Pancreas (tissue), 10 donors: ENCODE results near the gene DPH5. TPM values are rescaled to one million over a fixed set of nuclear protein-coding genes. Genes with fewer than 3 reads are reported as not detected.

Source experiments
- ATAC-seq, 4 donors: fragments of 200-7000 bp; cut with Tn5 transposase; one replicate each; pipeline versions ENCODE4 v1.8.0 to v1.9.1; 2020; ENCODE audit warnings: mild to moderate bottlenecking in 4 of 4, moderate library complexity in 4 of 4
- DNase-seq, 6 donors: peaks; one replicate each; pipeline ENCODE4 v3.0.0-alpha.2; 2020
- FAIRE-seq: peaks from 2 replicates; lab custom pipeline; 2012; peaks lifted over from hg19 to GRCh38; lab: Jason Lieb, UNC
- H3K27ac ChIP-seq, 4 donors: fragments of 200-600 bp; sonication (generic); 1 replicate in 3 of 4; 2 replicates in 1 of 4; pipeline versions ENCODE4 v1.5.0 to v1.8.0; 2020
- H3K27me3 ChIP-seq, 4 donors: fragments of 200-600 bp; one replicate each; pipeline ENCODE4 v1.8.0; 2021
- H3K36me3 ChIP-seq, 3 donors: fragments of 200-600 bp; sonication (generic) in 1 of 3; one replicate each; pipeline versions ENCODE4 v1.5.0 to v1.8.0; 2020 to 2021
- H3K4me1 ChIP-seq, 3 donors: fragments of 200-600 bp; one replicate each; pipeline ENCODE4 v1.8.0; 2021
- H3K4me3 ChIP-seq, 4 donors: fragments of 200-600 bp; sonication (generic) in 2 of 4; one replicate each; pipeline versions ENCODE4 v1.5.0 to v1.8.0; 2020 to 2021
- H3K9me3 ChIP-seq, 4 donors: fragments of 200-600 bp; one replicate each; pipeline ENCODE4 v1.8.0; 2021
- CTCF ChIP-seq, 4 donors: fragments of 200-600 bp; sonication (generic) in 3 of 4; IDR thresholded peaks; one replicate each; pipeline versions ENCODE4 v1.5.0 to v1.8.0; 2021; ENCODE audit warnings: antibody characterized with exemption in 4 of 4
- WGBS, 2 donors: extraction: QIAGEN DNeasy Blood & Tissue Kit; methylation state at CpG; one replicate each; pipeline ENCODE4 v1.1.7; 2013; 5-methylcytosine and 5-hydroxymethylcytosine counted together
- intact Hi-C, 3 donors: fragments of 100-400 bp; cut with DNase I; formaldehyde crosslinking; loops; one replicate each; pipeline versions ENCODE4 v1.11.1 to v1.14.2; 2022
- polyA plus RNA-seq, 2 donors: library from polyadenylated mRNA; stranded (reverse); fragments of 200-250 nt; gene quantifications; one replicate each; pipeline ENCODE4 v1.2.3, GENCODE V29; 2013
- total RNA-seq, 6 donors: library from RNA; stranded (reverse); fragmentation: NEBNext Ultra II Directional in 4 of 6; extraction: Animal tissue kit (Norgen Biotek cat#: 25700) in 4 of 6; gene quantifications; one replicate each; pipeline versions ENCODE4 v1.2.1 to v1.2.4, GENCODE V29; 2021 to 2023
- donor health status: healthy with polysubstance abuse.
- donor health status: DM: no; HTN: no; CAD: no; lungs with moderate emphysema.
- donor health status: DM: no; HTN: no; CAD: no.
- donor health status: control.
- donor health status: control.
- donor health status: Bipolar disorder and iron deficiency.
- donor health status: DM: yes; HTN: yes; CAD: no.
- donor health status: DM: no; HTN: no; CAD: no.
- donor health status: DM: no; HTN: no; CAD: no.
- donor health status: DM: yes; HTN: yes; CAD: no.

Gene DPH5
- total and polyA plus RNA-seq, 8 donors: 17.5 to 29.5 (median 24.4) TPM

GRCh38 chr1:101000131-101000873, 25.3 kb downstream of the DPH5 start:
- peaks cover 0 to 15% (median 0%) of the 10 kb centered on the region in 3 donors for H3K4me1 ChIP-seq
- DNase-seq (no peak), ATAC-seq (no peak), FAIRE-seq (no peak)
- no peaks in the 10 kb centered on the region for H3K27me3 ChIP-seq
- no peak for TF ChIP-seq CTCF (IDR thresholded peaks at IDR 0.05)
- no peaks in the 10 kb centered on the region for H3K9me3 ChIP-seq
- intact Hi-C loops: no loop called here
- no peak overlapping the region for H3K27ac ChIP-seq
- no peak overlapping the region for H3K4me3 ChIP-seq
- 92 to 94% methylated on average over 2 of the region's 2 CpGs for WGBS, 2 donors
- H3K36me3 ChIP-seq: no peaks in the 10 kb centered on the region

- 100% methylated on average over 1 of the region's 1 CpG for WGBS, 2 donors
These were observed 27.2 kb downstream of the DPH5 start for GRCh38 chr1:100998426-100998825.

GRCh38 chr1:100995198-100995988, 30.2 kb downstream of the DPH5 start:
- 80% methylated on average over 4 of the region's 4 CpGs for WGBS, 2 donors
- ATAC-seq (no peak), FAIRE-seq (no peak), DNase-seq (no peak)
- Histone ChIP-seq H3K27ac (no peak overlapping the region), H3K27me3 (no peaks in the 10 kb centered on the region), H3K4me1 (no peaks in the 10 kb centered on the region), H3K36me3 (no peaks in the 10 kb centered on the region), H3K9me3 (no peaks in the 10 kb centered on the region), H3K4me3 (no peak overlapping the region)
- intact Hi-C loops: no loop called here
- no peak for TF ChIP-seq CTCF (IDR thresholded peaks at IDR 0.05)

More at GRCh38 chr1:100998426-100998825, 27.2 kb downstream of the DPH5 start:
- H3K27ac ChIP-seq: no peak overlapping the region
- H3K27me3 ChIP-seq: no peaks in the 10 kb centered on the region
- no peaks in the 10 kb centered on the region for H3K9me3 ChIP-seq
- ATAC-seq (no peak), DNase-seq (no peak), FAIRE-seq (no peak)
- TF ChIP-seq CTCF (IDR thresholded peaks at IDR 0.05): no peak
- H3K4me1 ChIP-seq: peaks cover 0 to 5% (median 0%) of the 10 kb centered on the region in 3 donors
- intact Hi-C loops: no loop called here
- no peak overlapping the region for H3K4me3 ChIP-seq
- no peaks in the 10 kb centered on the region for H3K36me3 ChIP-seq

GRCh38 chr1:100989306-100990077, 36.1 kb downstream of the DPH5 start:
- Histone ChIP-seq H3K4me1 (peaks cover 0 to 10% (median 0%) of the 10 kb centered on the region in 3 donors), H3K9me3 (no peaks in the 10 kb centered on the region), H3K27ac (peak overlapping the region in 1 of 4 donors; percentile 44), H3K36me3 (no peaks in the 10 kb centered on the region), H3K27me3 (no peaks in the 10 kb centered on the region), H3K4me3 (no peak overlapping the region)
- intact Hi-C loops: no loop called here
- WGBS, 2 donors: 65 to 77% methylated on average over 2 of the region's 2 CpGs
- FAIRE-seq: no peak
- peak in 1 of 4 donors; percentile 51 for ATAC-seq
- DNase-seq: no peak
- TF ChIP-seq CTCF (IDR thresholded peaks at IDR 0.05): no peak
